ENCODE measurements around the gene MAGED2. TPM values are rescaled to one million over a fixed set of nuclear protein-coding genes. Genes with fewer than 3 reads are reported as not detected.

The MAGED2 gene
- total and polyA plus RNA-seq, 9 of the 15 experiments (the other 6 are each of a cell fraction or from before 2014, with no cell fraction given), result 19.7 to 49.1 (median 23.1) TPM

- Histone ChIP-seq H4K20me1 (replicated peaks; ENCODE audit: control insufficient read depth, insufficient read depth, low read length) (no peaks in the 10 kb centered on the region; the same call in 1 of the 2 replicates), H3K36me3 (ENCODE audit: control insufficient read depth, insufficient read depth, low read length) (no peaks in the 10 kb centered on the region), H3K9ac (ENCODE audit: insufficient read depth in 1 of 2, low read depth in 2 of 2, low read length in 2 of 2) (no peak overlapping the region), H3K9me1 (ENCODE audit: control insufficient read depth, insufficient read depth, low read length) (no peaks in the 10 kb centered on the region), H3K4me3 (no peak overlapping the region), H3K27me3 (ENCODE audit: control insufficient read depth in 2 of 2, insufficient read depth in 2 of 2, low read length in 2 of 2) (peaks cover 0 to 21% of the 10 kb centered on the region in 2 experiments; a peak in 2 of 5 replicates), H2AFZ (ENCODE audit: low read depth, low read length) (no peak overlapping the region), H3K27ac (ENCODE audit: extremely low read depth, low read depth, low read length) (no peak overlapping the region), H3K9me3 (replicated peaks; ENCODE audit: control insufficient read depth, insufficient read depth, low read depth, low read length) (no peaks in the 10 kb centered on the region), H3K4me1 (replicated peaks in 1 of 2; ENCODE audit: control insufficient read depth in 2 of 2, insufficient read depth in 2 of 2, low read length in 2 of 2) (no peaks in the 10 kb centered on the region), H3K79me2 (ENCODE audit: control insufficient read depth, insufficient read depth, low read length) (no peaks in the 10 kb centered on the region), H3K4me2 (ENCODE audit: insufficient read depth, low read length) (no peak overlapping the region)
- 13% methylated on average over 4 of the region's 7 CpGs for WGBS (ENCODE audit: insufficient coverage, low coverage, missing lambda C conversion rate)
- POLR2A ChIA-PET, result interaction anchor here (0.6 kb wide), 1 partner anchor 1406 kb away, joined by 3 read pairs; no protein-coding TSS in a partner anchor
- intact Hi-C loops (cut with micrococcal nuclease) (no loop called here), in situ Hi-C loops (cut with MboI) (no loop called here)
- no peak for DNase-seq (ENCODE audit: extremely low read depth in 1 of 4, low spot score in 3 of 4)
- no TSS peak for BruUV-seq (replicated peaks)
- FAIRE-seq, result no peak
- CTCF ChIA-PET (ENCODE audit: low intra/inter-chr PET ratio), result no interaction called here
- ATAC-seq, result no peak
- TF ChIP-seq COPS2 (conservative IDR thresholded peaks at IDR 0.05) (no peak), MYC (IDR thresholded peaks at IDR 0.05; ENCODE audit: low read depth, low read length) (no peak), MYC (CRISPR knock-in tag; IDR thresholded peaks at IDR 0.05; ENCODE audit: borderline replicate concordance, low read depth) (no peak)
- TF ChIP-seq, protein P1, sequence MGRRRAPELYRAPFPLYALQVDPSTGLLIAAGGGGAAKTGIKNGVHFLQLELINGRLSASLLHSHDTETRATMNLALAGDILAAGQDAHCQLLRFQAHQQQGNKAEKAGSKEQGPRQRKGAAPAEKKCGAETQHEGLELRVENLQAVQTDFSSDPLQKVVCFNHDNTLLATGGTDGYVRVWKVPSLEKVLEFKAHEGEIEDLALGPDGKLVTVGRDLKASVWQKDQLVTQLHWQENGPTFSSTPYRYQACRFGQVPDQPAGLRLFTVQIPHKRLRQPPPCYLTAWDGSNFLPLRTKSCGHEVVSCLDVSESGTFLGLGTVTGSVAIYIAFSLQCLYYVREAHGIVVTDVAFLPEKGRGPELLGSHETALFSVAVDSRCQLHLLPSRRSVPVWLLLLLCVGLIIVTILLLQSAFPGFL (CRISPR knock-in tag; IDR thresholded peaks at IDR 0.05), result no peak
These were observed 13.2 kb downstream of the MAGED2 start for GRCh38 chrX:54820737-54821136.

- BruUV-seq (replicated peaks), result no TSS peak
- TF ChIP-seq ZKSCAN8 (CRISPR knock-in tag; IDR thresholded peaks at IDR 0.05), result no peak
- no peak for TF ChIP-seq ZSCAN32 (CRISPR knock-in tag; IDR thresholded peaks at IDR 0.05)
- TF ChIP-seq, protein P2, sequence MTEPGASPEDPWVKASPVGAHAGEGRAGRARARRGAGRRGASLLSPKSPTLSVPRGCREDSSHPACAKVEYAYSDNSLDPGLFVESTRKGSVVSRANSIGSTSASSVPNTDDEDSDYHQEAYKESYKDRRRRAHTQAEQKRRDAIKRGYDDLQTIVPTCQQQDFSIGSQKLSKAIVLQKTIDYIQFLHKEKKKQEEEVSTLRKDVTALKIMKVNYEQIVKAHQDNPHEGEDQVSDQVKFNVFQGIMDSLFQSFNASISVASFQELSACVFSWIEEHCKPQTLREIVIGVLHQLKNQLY (CRISPR knock-in tag; conservative IDR thresholded peaks at IDR 0.05), result no peak
- TF ChIP-seq THRA (IDR thresholded peaks at IDR 0.05), result no peak
- TF ChIP-seq, protein P3, sequence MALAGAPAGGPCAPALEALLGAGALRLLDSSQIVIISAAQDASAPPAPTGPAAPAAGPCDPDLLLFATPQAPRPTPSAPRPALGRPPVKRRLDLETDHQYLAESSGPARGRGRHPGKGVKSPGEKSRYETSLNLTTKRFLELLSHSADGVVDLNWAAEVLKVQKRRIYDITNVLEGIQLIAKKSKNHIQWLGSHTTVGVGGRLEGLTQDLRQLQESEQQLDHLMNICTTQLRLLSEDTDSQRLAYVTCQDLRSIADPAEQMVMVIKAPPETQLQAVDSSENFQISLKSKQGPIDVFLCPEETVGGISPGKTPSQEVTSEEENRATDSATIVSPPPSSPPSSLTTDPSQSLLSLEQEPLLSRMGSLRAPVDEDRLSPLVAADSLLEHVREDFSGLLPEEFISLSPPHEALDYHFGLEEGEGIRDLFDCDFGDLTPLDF (CRISPR knock-in tag; IDR thresholded peaks at IDR 0.05), result no peak
These were observed 13.8 kb downstream of the MAGED2 start for GRCh38 chrX:54821310-54821709.

More at GRCh38 chrX:54821310-54821709, 13.8 kb downstream of the MAGED2 start:
- WGBS (ENCODE audit: insufficient coverage, low coverage, missing lambda C conversion rate), result 0% methylated on average over 1 of the region's 2 CpGs
- intact Hi-C loops (cut with micrococcal nuclease) (no loop called here), in situ Hi-C loops (cut with MboI) (no loop called here)
- FAIRE-seq, result no peak
- Histone ChIP-seq H4K20me1 (replicated peaks; ENCODE audit: control insufficient read depth, insufficient read depth, low read length) (no peaks in the 10 kb centered on the region; the same call in 1 of the 2 replicates), H2AFZ (ENCODE audit: low read depth, low read length) (no peak overlapping the region), H3K4me2 (ENCODE audit: insufficient read depth, low read length) (no peak overlapping the region), H3K9me1 (ENCODE audit: control insufficient read depth, insufficient read depth, low read length) (no peaks in the 10 kb centered on the region), H3K27ac (ENCODE audit: extremely low read depth, low read depth, low read length) (no peak overlapping the region), H3K79me2 (ENCODE audit: control insufficient read depth, insufficient read depth, low read length) (no peaks in the 10 kb centered on the region), H3K36me3 (ENCODE audit: control insufficient read depth, insufficient read depth, low read length) (no peaks in the 10 kb centered on the region), H3K9ac (ENCODE audit: insufficient read depth in 1 of 2, low read depth in 2 of 2, low read length in 2 of 2) (no peak overlapping the region), H3K9me3 (replicated peaks; ENCODE audit: control insufficient read depth, insufficient read depth, low read depth, low read length) (no peaks in the 10 kb centered on the region), H3K4me1 (replicated peaks in 1 of 2; ENCODE audit: control insufficient read depth in 2 of 2, insufficient read depth in 2 of 2, low read length in 2 of 2) (no peaks in the 10 kb centered on the region), H3K27me3 (ENCODE audit: control insufficient read depth in 2 of 2, insufficient read depth in 2 of 2, low read length in 2 of 2) (peaks cover 0 to 24% of the 10 kb centered on the region in 2 experiments; a peak in 2 of 5 replicates), H3K4me3 (no peak overlapping the region)
- CTCF ChIA-PET (ENCODE audit: low intra/inter-chr PET ratio), result no interaction called here
- ATAC-seq, result no peak
- DNase-seq (ENCODE audit: extremely low read depth in 1 of 4, low spot score in 3 of 4), result no peak
- POLR2A ChIA-PET, result interaction anchor here (0.6 kb wide), 1 partner anchor 1405 kb away, joined by 3 read pairs; no protein-coding TSS in a partner anchor

All from K562 (cell line).